Ectodermal cell (in vitro differentiated cells): ENCODE measurements around the gene SBK2.
A peak's percentile ranks its signal among the peaks of the same experiment; 100 is the strongest.

ENCODE experiments used
- H3K27ac ChIP-seq: 2 replicates; pipeline ENCODE4 v1.7.0; 2013; ENCODE audit warnings: mild to moderate bottlenecking, low read depth, low read length; ENCODE audit not compliant: insufficient read depth, poor library complexity, severe bottlenecking
- H3K27me3 ChIP-seq: 2 replicates; pipeline ENCODE4 v1.7.0; 2013; ENCODE audit warnings: mild to moderate bottlenecking, low read length; ENCODE audit not compliant: insufficient read depth, control insufficient read depth, poor library complexity, severe bottlenecking
- H3K36me3 ChIP-seq: one replicate; pipeline ENCODE4 v1.7.0; 2013; ENCODE audit warnings: low read length; ENCODE audit not compliant: control insufficient read depth, insufficient read depth
- H3K4me1 ChIP-seq: one replicate; pipeline ENCODE4 v1.7.0; 2013; ENCODE audit warnings: low read length; ENCODE audit not compliant: control insufficient read depth, insufficient read depth
- H3K4me3 ChIP-seq: 2 replicates; pipeline ENCODE4 v1.7.0; 2013; ENCODE audit warnings: low read depth, low read length, control low read depth; ENCODE audit not compliant: insufficient read depth
- H3K9me3 ChIP-seq: 2 replicates; pipeline ENCODE4 v1.7.0; 2013; ENCODE audit warnings: mild to moderate bottlenecking, low read length, moderate library complexity; ENCODE audit not compliant: control insufficient read depth
- WGBS, 2 experiments: methylation state at CpG; one replicate each; pipeline ENCODE4 v1.1.7; 2013; ENCODE audit warnings: missing lambda C conversion rate in 2 of 2; 5-methylcytosine and 5-hydroxymethylcytosine counted together

Gene SBK2

DNA sequence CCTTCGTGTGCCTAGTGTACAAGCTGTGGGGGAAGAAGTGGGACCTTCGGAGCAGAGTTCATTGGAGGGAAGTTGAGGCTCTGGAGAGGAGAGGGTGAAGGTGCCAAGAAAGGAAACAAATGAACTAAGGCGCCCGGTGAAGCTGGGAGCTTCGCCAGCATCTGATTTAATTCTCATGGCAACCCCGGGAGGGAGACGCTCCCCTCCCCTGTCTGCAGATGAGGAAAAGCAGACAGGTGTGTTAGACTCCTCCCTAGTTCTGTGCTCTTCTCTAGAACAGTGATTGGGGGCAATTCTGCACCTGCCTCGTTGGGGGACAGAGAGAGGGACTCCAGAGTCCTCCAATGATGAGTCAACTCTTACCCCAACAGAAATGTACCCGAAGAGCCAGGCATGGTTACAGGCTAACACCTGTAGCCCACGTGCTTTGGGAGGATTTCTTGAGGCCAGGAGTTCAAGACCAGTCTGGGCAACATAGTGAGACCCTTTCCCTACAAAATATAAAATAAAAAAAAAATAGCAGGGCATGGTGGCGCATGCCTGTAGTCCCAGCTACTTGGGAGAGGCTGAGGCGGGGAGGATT is 44.5 kb downstream of the SBK2 start:
- H3K4me1 ChIP-seq: peaks cover 18% of the 10 kb centered on the region
- no peaks in the 10 kb centered on the region for H3K9me3 ChIP-seq
- H3K27ac ChIP-seq: no peak overlapping the region
- no peak overlapping the region for H3K4me3 ChIP-seq
- no peaks in the 10 kb centered on the region for H3K36me3 ChIP-seq
- H3K27me3 ChIP-seq: no peaks in the 10 kb centered on the region
- 86 to 87% methylated on average over 12 of the region's 12 CpGs for WGBS, 2 experiments

DNA sequence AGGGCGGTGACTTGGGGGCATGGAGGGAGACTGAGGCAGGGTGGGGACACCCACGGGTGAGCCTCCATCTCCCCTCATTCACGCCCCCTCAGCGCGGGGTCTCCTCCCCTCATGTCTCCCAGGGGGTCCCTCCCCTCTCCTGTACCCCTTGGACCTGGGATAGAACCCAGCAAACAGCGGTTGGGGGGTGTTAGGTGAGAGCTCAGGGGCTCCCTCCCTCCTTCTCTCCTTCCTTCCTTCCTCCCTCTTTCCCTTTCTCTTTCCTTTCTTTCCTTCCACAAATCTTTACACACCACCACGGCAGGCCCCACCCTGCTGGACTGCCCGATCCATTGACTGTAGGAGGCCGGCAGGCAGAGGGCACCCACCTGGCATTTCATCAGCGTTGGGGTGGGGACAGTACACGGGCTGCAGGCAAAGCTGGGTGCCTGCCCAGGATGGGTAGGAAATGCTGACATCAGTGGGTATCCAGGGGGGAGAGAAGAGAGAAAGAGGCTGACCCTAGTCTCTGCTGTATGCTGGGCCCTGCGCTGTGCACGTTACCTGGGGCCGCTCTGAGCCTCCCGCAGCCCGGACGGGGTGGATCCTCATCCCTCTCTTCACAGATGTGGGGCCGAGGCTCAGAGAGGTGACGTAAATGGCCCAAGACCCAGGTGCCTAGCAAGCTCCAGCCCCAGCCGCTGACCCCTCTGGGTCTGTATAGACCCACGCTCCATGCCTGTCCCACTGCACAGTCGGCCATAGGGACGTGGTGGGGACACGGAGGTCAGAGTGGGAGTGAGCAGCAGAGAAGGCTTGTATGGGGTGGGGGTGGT is 45.2 kb downstream of the SBK2 start:
- Histone ChIP-seq H3K4me1 (peaks cover 25% of the 10 kb centered on the region), H3K27ac (no peak overlapping the region), H3K9me3 (no peaks in the 10 kb centered on the region), H3K27me3 (no peaks in the 10 kb centered on the region), H3K36me3 (no peaks in the 10 kb centered on the region), H3K4me3 (no peak overlapping the region)
- 88% methylated on average over 24 of the region's 24 CpGs for WGBS, 2 experiments

DNA sequence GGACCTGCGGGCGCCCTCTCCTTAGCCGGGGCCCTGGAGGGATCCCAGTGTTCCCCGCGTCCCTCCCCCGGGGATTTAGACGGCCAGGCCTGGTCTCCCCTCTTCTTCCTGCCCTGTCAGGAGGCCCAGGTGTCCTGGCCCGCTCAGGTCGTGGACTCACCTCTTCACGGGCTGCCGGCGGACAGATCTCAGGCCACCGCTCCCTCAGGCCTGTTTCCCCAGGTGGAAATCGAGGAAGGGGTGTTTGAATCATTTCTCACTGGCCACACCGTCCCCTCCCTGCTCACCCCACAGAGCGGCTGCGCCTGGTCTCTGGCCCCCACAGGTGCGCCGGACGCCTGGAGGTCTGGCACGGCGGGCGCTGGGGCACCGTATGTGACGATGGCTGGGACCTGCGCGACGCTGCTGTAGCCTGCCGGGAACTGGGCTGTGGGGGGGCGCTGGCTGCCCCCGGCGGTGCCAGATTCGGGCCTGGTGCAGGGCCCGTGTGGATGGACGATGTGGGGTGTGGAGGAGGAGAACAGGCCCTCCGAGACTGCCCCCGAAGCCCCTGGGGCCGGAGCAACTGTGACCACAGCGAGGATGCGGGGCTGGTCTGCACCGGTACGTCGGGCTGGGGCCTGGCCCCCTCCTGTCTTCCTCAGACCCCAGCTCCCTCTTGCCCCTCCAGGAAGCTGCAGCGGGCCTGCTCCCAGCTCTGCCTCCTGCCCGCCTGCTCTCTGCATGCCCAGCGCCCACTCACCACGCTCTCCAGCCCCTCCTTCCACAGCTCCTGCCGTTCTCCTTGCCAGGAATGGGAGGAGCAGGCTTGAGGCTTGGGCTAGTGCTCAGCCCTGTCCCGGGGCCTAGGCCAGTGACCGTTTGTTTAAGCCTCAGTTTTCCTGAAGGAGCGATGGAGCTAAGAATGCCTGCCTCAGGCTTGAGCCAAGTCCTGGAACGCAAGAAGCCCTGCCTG is 46.2 kb downstream of the SBK2 start:
- H3K27ac ChIP-seq: no peak overlapping the region
- H3K4me1 ChIP-seq: peaks cover 35% of the 10 kb centered on the region
- H3K36me3 ChIP-seq: no peaks in the 10 kb centered on the region
- no peaks in the 10 kb centered on the region for H3K9me3 ChIP-seq
- no peaks in the 10 kb centered on the region for H3K27me3 ChIP-seq
- 86 to 87% methylated on average over 52 of the region's 52 CpGs for WGBS, 2 experiments
- H3K4me3 ChIP-seq: no peak overlapping the region

DNA sequence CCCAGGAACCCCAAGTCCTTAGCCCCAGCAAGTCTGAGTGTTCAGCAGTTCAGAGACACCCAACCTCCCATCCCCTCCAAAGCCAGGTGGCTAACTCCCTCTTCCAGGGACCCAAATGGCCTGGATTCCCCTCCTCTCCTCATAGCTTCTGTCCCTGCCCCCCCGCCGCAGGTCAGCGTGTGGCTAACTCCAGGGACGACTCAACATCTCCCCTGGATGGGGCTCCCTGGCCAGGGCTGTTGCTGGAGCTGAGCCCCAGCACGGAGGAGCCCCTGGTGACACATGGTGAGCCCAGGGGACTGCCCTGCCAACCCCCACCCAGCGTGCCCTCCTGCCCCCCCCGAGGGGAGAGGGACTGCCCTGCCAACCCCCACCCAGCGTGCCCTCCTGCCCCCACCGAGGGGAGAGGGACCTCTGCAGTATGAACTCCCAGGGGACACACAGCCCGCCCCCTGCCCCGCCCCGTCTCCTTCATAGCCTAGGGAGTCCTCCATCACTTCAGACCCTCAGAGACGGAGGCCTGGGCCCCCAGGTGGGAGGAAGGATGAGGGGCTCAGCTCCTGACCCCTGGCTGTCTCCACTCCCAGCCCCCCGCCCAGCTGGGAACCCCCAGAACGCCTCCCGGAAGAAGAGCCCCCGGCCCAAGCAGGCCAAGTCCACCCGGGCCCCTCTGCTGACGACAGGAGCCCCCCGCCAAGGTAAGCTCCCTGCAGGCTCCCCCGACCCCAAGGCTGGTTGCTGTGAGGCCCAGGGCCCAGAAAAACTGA is 47.0 kb downstream of the SBK2 start:
- H3K27ac ChIP-seq: no peak overlapping the region
- no peaks in the 10 kb centered on the region for H3K9me3 ChIP-seq
- peaks cover 35% of the 10 kb centered on the region for H3K4me1 ChIP-seq
- H3K36me3 ChIP-seq: no peaks in the 10 kb centered on the region
- no peaks in the 10 kb centered on the region for H3K27me3 ChIP-seq
- WGBS, 2 experiments: 70 to 74% methylated on average over 17 to 21 of the region's 21 CpGs
- H3K4me3 ChIP-seq: no peak overlapping the region

DNA sequence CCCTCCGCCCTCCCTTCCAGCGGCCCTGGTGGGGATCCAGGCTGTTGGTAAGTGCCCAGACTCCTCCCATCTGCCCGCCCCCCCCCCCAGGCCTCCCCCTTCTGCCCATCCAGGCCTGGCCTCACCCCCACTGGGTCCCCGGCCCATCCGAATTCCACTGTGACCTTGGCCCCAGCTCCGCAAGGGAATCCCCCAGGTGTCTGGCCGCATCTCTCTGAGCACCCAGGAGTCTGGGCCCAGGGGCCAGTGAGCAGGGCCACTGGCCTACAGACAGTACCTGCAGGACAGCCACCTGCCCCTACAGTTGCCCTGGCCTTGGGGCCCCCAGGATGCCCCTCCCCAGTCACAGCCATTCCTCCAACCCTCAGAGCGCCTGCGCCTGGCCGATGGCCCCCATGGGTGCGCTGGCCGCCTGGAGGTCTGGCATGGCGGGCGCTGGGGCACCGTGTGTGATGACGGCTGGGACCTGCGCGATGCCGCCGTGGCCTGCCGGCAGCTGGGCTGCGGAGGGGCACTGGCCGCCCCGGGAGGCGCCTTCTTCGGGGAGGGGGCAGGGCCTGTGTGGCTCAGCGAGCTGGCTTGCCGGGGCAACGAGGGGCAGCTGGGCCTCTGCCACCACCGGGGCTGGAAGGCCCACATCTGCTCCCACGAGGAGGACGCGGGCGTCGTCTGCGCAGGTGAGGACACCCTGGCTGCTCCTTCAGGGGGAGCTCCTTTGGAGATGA is 47.8 kb downstream of the SBK2 start:
- 60 to 63% methylated on average over 35 of the region's 36 CpGs for WGBS, 2 experiments
- Histone ChIP-seq H3K4me1 (peaks cover 35% of the 10 kb centered on the region), H3K27me3 (no peaks in the 10 kb centered on the region)

DNA sequence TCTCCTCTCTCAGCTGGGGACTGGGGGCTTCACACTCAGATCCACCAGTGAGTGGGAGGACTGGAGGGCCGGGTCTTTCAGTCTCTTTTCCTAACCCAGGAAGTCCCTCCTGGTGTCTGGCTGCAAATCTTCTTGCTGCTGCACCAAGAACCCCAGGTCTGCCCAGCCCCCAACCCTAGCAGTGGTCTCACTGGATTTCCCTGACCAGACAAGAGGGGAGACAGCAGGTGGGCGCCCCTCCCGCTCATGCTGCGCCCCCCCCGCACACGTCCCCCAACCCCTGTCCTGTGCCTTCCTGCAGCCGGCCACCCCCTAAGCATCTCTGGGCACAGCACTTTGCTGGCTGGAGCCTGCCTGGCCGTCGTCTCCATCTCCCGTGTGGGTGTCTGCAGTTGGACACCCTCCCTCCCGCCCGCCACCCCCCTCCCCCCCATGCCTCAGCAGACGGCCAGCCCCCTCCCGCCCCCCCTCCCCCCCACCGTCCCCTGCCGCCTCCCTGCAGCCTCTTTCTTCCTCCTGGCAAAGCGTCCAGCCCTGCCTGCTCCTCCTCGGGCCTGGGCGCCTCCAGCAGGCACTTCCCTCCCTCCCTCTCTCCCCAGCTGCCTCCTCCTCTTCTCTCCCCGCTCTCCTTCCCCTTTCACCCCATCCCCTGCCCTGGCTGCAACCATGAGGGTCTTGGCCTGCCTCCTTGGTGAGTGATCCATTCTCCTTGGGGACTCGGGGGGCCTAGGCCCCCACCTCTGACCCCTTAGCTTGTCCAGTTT is 48.8 kb downstream of the SBK2 start, which contains the start of gene SSC5D:
Gene SSC5D (plus strand): TSS at position 513 of the 764 bp plus-strand sequence. CDS start 154 bp downstream, at position 667.
- Histone ChIP-seq H3K4me1 (peaks cover 35% of the 10 kb centered on the region), H3K27me3 (no peaks in the 10 kb centered on the region), H3K9me3 (no peaks in the 10 kb centered on the region), H3K27ac (peak within 1 kb of the TSS; percentile 40), H3K4me3 (peak within 1 kb of the TSS; percentile 0), H3K36me3 (peaks cover under 1% of the 10 kb centered on the region)
- 2 to 5% methylated on average over 14 to 16 of the region's 21 CpGs for WGBS, 2 experiments

More for the DNA sequence above, 47.8 kb downstream of the SBK2 start:
- no peaks in the 10 kb centered on the region for H3K36me3 ChIP-seq
- no peaks in the 10 kb centered on the region for H3K9me3 ChIP-seq
- no peak overlapping the region for H3K27ac ChIP-seq
- H3K4me3 ChIP-seq: no peak overlapping the region

DNA sequence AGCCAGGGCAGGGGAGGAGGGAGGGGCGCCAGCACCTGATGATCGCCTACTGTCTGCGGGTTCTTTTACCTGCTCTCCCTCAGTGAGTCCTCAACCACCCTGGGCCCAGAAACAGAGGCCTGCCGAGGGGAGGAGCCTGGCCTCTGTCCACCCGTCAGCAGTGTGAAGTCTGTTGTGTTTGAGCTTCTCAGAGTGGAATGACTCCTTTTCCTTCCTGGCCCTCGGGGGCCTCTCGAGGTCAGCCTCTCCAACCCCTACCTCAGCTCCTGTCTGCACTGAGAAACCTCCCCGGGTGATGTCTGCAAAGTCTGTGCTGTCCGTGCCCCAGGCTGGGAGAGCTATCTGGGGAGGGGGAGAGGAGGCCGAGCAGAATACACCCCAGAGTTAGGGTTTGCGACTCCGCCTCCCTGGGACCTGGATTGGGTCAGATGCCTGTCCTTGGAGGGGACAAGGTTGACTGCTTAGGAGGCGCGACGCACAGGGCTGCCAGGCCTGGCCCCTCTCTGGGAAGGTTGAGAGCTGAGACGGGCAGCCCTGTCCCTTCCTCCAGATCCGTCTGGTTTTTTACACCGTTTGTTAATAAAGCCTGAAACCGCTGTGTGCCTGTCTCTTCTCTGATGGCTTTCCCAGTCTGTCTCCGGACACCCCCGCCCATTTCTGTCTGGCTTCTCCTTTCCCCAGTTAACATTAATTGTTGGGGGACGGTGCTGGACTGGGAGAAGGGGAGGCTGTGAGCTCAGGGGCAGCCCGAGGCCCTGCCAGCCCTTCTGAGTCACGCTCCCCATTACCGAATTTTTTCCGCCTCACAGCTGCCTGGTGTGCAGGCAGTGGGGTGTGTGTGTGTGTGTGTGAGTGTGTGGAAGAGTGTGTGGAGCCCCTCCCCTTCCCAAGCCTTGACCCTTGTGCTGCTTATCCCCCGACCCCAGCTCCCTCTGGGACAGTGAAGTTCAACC is 49.7 kb downstream of the SBK2 start:
- H3K4me3 ChIP-seq: peak overlapping the region; percentile 0
- H3K36me3 ChIP-seq: peaks cover 6% of the 10 kb centered on the region
- no peaks in the 10 kb centered on the region for H3K9me3 ChIP-seq
- peaks cover 35% of the 10 kb centered on the region for H3K4me1 ChIP-seq
- H3K27me3 ChIP-seq: no peaks in the 10 kb centered on the region
- 40 to 46% methylated on average over 27 of the region's 27 CpGs for WGBS, 2 experiments
- peak overlapping the region; percentile 40 for H3K27ac ChIP-seq
